Medulla oblongata (tissue), 1 donor: ENCODE measurements around the gene CAT.
A peak's percentile ranks its signal among the peaks of the same experiment; 100 is the strongest.
"Not testable (repeated sequence)": the region's sequence is repeated elsewhere in the genome, so short reads cannot be mapped to it uniquely, and the experiment has no call there.

Experiments
- DNase-seq: peaks from one replicate; pipeline ENCODE4 v3.0.0-alpha.2; 2015; ENCODE audit errors: extremely low spot score

The CAT gene

GRCh38 chr11:34438529-34439507 is at the start of gene CAT:
Gene CAT, plus strand, starts transcription at chr11:34438934. Its CDS starts 80 bp downstream, at chr11:34439014.
- peak; percentile 98 for DNase-seq

GRCh38 chr11:34394771-34395300 is 43.9 kb upstream of the CAT start:
- no peak for DNase-seq

GRCh38 chr11:34395916-34396550 is 42.7 kb upstream of the CAT start:
- no peak for DNase-seq

- no peak for DNase-seq
Observed at GRCh38 chr11:34397120-34397519, 41.6 kb upstream of the CAT start.

GRCh38 chr11:34397811-34398210 is 40.9 kb upstream of the CAT start:
- DNase-seq = no peak

- DNase-seq = no peak
Observed at GRCh38 chr11:34403431-34403830, 35.3 kb upstream of the CAT start.

- DNase-seq = no peak
Observed at GRCh38 chr11:34404280-34404679, 34.5 kb upstream of the CAT start.

- no peak for DNase-seq
Observed at GRCh38 chr11:34405079-34405858, 33.5 kb upstream of the CAT start.

- no peak for DNase-seq
Observed at GRCh38 chr11:34406413-34406812, 32.3 kb upstream of the CAT start.

- peak; percentile 55 for DNase-seq
Observed at GRCh38 chr11:34407121-34407813, 31.5 kb upstream of the CAT start.

GRCh38 chr11:34408580-34409172 is 30.1 kb upstream of the CAT start:
- no peak for DNase-seq

GRCh38 chr11:34411111-34411510 is 27.6 kb upstream of the CAT start:
- DNase-seq = no peak

- no peak for DNase-seq
Observed at GRCh38 chr11:34411791-34412190, 26.9 kb upstream of the CAT start.

GRCh38 chr11:34413263-34413662 is 25.5 kb upstream of the CAT start:
- DNase-seq = no peak

GRCh38 chr11:34415538-34415937 is 23.2 kb upstream of the CAT start:
- no peak for DNase-seq

- no peak for DNase-seq
Observed at GRCh38 chr11:34416088-34416487, 22.6 kb upstream of the CAT start.

- DNase-seq = no peak
Observed at GRCh38 chr11:34416766-34417165, 22.0 kb upstream of the CAT start.

- DNase-seq = no peak
Observed at GRCh38 chr11:34417202-34417601, 21.5 kb upstream of the CAT start.

- no peak for DNase-seq
Observed at GRCh38 chr11:34419158-34419557, 19.6 kb upstream of the CAT start.

GRCh38 chr11:34423300-34423699 is 15.4 kb upstream of the CAT start:
- no peak for DNase-seq

- not testable (repeated sequence) for DNase-seq
Observed at GRCh38 chr11:34424826-34425225, 13.9 kb upstream of the CAT start.
